Neuron (in vitro differentiated cells): ENCODE data around the gene PSMD9.
"Not testable (repeated sequence)": the region's sequence is repeated elsewhere in the genome, so short reads cannot be mapped to it uniquely, and the experiment has no call there.

ENCODE experiments used
- H2AFZ ChIP-seq: one replicate; pipeline ENCODE4 v1.6.1; 2013; ENCODE audit warnings: low read depth, mild to moderate bottlenecking, inconsistent platforms, low read length, moderate library complexity
- H3K27me3 ChIP-seq: one replicate; pipeline ENCODE4 v1.6.1; 2013; ENCODE audit warnings: low read length; ENCODE audit not compliant: insufficient read depth
- H3K36me3 ChIP-seq: one replicate; pipeline ENCODE4 v1.6.1; 2013; ENCODE audit warnings: low read length; ENCODE audit not compliant: insufficient read depth
- H3K4me1 ChIP-seq: one replicate; pipeline ENCODE4 v1.6.1; 2013; ENCODE audit warnings: low read length; ENCODE audit not compliant: insufficient read depth
- H3K4me3 ChIP-seq: 2 replicates; pipeline ENCODE4 v1.5.1; 2013; ENCODE audit warnings: mild to moderate bottlenecking, low read length, moderate library complexity
- H3K9me3 ChIP-seq: one replicate; pipeline ENCODE4 v1.6.1; 2013; ENCODE audit warnings: low read length

Gene PSMD9

DNA sequence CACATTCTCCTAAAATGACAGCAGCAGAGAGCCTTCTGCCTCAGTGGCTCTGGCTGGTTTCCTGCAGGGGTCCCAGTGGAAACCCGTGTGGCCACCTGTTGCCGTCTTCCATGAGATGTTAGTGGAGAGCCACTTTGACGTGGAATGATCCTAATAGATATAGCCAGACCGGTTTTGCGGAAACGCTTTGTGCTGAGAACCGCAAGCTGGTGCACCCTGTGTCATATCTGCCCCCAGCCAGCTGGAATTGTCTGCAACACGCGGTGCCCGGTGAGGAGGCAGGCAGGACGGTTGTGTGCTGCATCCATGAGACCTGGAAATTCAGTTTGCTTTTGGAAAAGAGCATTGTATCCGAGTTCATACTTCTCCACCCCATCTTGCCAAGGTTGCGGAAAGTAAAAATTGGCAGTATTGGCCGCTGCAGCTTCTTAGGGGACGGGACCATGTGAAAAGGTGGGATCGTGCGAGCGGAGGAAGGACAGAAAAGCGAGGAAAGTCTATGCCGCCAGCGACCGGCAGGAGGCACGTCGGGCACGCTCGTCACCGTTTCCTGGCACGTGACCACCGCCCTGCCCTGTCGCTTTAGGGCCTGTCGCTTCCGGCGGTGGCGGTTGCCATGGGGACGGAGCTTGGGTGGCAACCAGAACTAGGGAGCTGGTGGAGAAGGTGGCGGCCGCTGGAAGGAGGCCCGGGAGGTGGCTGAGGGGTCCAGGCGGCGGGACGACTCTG is 29.5 kb downstream of the PSMD9 start, which contains the start of gene CFAP251:
TSS of gene CFAP251 (plus strand) at position 643 of the 729 bp plus-strand sequence. CDS start 2,714 bp downstream, outside the sequence.
- H2AFZ ChIP-seq, result no peak within 1 kb of the TSS
- H3K4me3 ChIP-seq, result no peak within 1 kb of the TSS
- H3K36me3 ChIP-seq, result peaks cover 29% of the 10 kb centered on the region
- no peaks in the 10 kb centered on the region for H3K27me3 ChIP-seq
- no peaks in the 10 kb centered on the region for H3K9me3 ChIP-seq
- H3K4me1 ChIP-seq, result peaks cover 13% of the 10 kb centered on the region

DNA sequence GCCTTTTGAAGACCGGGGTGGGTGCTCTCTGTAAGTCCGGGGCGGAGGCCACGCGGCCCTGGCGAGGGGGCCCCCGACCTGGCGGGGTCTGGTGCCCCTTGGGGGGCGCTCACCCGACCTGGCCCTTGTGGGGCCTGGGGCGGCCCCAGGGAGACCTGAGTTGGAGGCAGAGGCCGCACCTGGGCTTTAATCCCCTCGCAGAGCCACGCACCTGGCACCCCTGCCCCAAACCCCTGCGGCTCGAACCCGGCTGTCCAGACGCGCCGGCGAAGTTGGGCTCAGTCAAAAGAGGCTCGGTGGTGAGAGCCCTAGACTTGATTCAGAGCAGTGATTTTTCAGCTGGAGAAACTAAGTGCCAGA is 30.1 kb downstream of the PSMD9 start:
- H3K4me1 ChIP-seq, result peaks cover 13% of the 10 kb centered on the region
- peaks cover 29% of the 10 kb centered on the region for H3K36me3 ChIP-seq
- H3K27me3 ChIP-seq, result no peaks in the 10 kb centered on the region
- H3K9me3 ChIP-seq, result no peaks in the 10 kb centered on the region
- no peak overlapping the region for H2AFZ ChIP-seq
- H3K4me3 ChIP-seq, result no peak overlapping the region

DNA sequence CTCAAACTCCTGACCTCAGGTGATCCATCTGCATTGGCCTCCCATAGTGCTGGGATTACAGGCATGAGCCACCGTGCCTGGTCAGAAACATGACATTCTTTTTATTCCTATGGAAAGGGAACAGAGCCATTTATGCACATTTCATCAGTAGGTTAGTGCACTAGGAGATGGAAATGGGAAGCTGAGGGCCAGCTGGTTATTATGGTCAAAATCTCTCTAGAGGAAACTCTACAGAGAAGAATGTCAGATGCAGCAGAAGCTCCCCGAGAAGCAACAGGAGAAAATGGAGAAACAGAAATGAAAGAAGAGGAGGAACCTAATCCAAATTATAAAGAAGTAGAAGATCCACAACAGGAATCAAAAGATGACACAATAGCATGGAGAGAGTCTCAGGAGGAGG is 32.5 kb downstream of the PSMD9 start:
- no peak overlapping the region for H3K4me3 ChIP-seq
- H3K36me3 ChIP-seq, result peaks cover 26% of the 10 kb centered on the region
- no peak overlapping the region for H2AFZ ChIP-seq
- H3K9me3 ChIP-seq, result no peaks in the 10 kb centered on the region
- no peaks in the 10 kb centered on the region for H3K27me3 ChIP-seq
- H3K4me1 ChIP-seq, result peaks cover 13% of the 10 kb centered on the region

DNA sequence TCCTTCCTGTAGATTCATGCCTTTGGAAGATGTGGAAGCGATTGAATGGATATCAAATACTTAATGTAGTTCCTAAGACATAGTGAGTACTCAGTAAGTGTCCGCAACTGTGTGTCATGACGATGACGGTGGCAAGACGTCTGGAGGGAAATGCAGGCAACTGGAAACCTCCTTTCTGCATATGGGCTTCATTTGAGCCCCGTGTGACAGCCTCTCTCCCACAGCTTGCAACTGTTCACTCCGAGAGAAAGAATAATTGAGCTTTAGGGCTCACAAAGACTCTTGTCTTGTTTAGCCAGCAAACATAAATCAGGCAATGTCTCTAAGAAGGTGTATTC is 36.7 kb downstream of the PSMD9 start:
- Histone ChIP-seq H3K27me3 (no peaks in the 10 kb centered on the region), H3K36me3 (no peaks in the 10 kb centered on the region), H3K4me1 (peaks cover 10% of the 10 kb centered on the region), H2AFZ (no peak overlapping the region), H3K4me3 (no peak overlapping the region), H3K9me3 (no peaks in the 10 kb centered on the region)

DNA sequence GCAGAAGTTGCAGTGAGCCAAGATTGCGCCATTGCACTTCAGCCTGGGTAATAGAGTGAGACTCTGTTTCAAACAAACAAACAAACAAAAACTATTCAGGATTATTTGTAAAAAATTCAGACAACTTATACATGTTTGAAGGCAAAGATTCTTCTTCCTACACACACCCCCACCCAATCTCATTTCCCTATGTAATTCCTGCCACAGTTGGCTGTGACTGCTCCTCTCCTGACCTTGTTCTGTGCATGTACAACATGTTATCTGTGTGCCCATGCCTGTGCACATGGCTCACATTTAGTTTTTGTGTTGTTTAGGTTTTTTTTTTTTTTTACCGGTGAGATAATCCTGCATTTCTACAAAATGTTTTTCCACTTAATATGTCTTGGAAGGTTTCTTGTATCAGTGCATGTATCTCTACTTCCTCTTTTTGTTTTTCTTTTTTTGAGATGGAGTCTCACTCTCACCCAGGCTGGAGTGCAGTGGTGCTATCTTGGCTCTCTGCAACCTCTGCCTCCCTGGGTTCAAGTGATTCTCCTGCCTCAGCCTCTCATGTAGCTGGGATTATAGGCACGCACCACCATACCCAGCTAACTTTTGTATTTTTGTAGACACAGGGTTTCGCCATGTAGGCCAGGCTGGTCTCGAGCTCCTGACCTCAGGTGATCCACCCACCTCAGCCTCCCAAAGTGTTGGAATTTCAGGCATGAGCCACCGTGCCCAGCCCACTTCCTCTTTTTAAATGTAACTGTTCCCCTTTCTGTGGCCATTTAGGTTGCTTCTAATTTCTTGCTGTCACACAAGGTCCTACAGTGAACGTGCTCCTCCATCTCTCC is 38.5 kb downstream of the PSMD9 start:
- Histone ChIP-seq H3K9me3 (no peaks in the 10 kb centered on the region), H3K27me3 (no peaks in the 10 kb centered on the region), H3K4me1 (peaks cover 10% of the 10 kb centered on the region), H3K4me3 (no peak overlapping the region), H2AFZ (no peak overlapping the region), H3K36me3 (no peaks in the 10 kb centered on the region)

DNA sequence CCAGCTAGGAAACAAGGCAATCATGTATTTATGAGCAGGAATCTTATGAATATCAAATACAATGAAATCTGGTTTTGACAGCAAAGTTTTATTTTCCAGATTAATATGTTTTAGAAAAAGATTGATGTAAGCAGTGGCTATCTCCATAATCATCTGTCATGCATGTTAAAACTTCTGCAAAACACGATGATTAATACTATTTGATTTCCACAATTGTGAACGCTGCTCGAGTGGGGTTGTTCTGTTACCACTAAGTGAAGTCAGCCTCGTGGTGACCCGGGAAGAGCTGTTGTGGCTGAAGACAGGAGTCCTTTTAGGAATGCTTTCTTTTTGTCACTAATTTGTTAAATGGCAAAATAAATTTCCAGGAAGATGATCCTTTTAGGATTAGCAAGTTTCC is 39.2 kb downstream of the PSMD9 start:
- Histone ChIP-seq H3K36me3 (no peaks in the 10 kb centered on the region), H3K27me3 (no peaks in the 10 kb centered on the region), H3K9me3 (no peaks in the 10 kb centered on the region), H3K4me3 (no peak overlapping the region), H2AFZ (no peak overlapping the region), H3K4me1 (peaks cover 10% of the 10 kb centered on the region)

DNA sequence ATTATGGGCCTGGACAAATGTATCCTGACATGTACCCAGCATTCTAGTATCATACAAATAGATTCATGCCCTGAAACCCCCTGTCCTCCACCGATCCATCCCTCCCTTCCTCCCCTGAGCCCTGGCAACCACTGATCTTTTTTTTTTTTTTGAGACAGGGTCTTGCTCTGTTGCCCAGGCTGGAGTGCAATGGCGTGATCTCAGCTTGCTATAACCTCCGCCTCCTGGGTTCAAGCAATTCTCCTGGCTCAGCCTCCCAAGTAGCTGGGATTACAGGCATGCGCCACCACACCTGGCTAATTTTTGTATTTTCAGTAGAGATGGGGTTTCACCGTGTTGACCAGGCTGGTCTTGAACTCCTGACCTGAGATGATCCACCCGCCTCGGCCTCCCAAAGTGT is 41.0 kb downstream of the PSMD9 start:
- not testable (repeated sequence) for H3K27me3 ChIP-seq, H2AFZ ChIP-seq, H3K4me1 ChIP-seq, H3K36me3 ChIP-seq, H3K9me3 ChIP-seq, H3K4me3 ChIP-seq

DNA sequence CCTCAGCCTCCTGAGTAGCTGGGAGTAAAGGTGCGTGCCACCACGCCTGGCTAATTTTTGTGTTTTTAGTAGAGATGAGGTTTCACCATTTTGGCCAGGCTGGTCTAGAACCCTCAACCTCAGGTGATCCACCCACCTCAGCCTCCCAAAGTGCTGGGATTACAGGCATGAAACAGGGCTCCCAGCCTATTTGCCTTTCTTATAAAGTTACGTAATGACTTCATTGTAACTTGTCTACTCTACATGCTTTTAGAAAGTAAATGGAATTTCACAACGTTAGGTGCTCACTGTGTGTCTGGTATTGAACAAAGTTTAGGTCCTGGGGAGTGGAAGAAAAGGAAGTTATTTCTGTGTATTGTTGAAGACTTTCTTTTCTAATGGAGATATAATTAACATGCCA is 42.3 kb downstream of the PSMD9 start:
- H3K9me3 ChIP-seq, result no peaks in the 10 kb centered on the region
- no peak overlapping the region for H3K4me3 ChIP-seq
- H3K36me3 ChIP-seq, result no peaks in the 10 kb centered on the region
- H2AFZ ChIP-seq, result no peak overlapping the region
- no peaks in the 10 kb centered on the region for H3K4me1 ChIP-seq
- no peaks in the 10 kb centered on the region for H3K27me3 ChIP-seq

DNA sequence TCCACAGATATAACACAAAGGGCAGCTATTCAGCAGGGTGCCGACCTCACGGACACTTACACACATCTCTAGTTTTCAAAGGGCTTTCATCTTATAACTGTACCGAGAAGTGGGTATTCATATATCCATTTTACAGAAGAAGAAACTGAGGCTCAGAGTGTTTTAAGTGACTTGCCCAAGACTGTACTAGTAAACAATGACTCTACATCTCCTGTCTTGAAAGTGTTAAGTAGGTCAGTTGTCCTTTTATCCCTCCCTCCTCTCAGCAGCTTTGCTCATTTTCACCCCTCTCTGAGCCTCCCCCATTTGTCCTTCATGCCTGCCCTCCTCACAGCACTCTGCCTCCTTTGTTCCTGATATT is 43.6 kb downstream of the PSMD9 start:
- Histone ChIP-seq H3K4me1 (no peaks in the 10 kb centered on the region), H3K4me3 (no peak overlapping the region), H3K36me3 (no peaks in the 10 kb centered on the region), H2AFZ (no peak overlapping the region), H3K27me3 (no peaks in the 10 kb centered on the region), H3K9me3 (peaks cover 1% of the 10 kb centered on the region)

DNA sequence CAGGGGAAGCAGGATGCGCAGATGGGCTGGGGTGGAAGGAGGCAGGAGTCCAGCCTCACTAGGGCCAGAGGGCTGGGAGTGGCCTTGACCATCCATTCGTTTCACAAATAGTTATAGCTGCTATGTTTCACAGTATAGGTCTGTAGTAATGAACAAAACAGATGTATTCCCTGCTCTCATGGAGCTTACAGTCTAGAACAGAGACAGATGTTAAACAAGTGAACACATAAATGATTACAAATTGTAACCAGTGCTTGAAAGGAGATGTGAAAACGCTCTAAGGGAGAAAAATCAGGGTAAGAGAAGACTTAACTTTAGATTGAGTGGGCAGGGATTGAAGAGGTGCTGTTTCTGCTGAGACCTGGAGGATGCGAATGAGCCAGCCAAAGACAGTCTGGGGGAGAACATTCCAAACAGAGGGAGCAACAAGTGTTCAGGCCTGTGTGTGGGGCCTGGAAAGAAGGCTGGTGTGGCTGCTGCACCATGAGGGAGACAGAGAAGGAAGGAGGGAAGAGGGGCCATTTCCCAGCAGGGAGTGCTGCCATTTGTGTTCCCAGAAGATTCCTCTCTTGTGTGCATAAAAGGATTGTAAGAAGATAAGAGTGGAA is 44.4 kb downstream of the PSMD9 start:
- H3K36me3 ChIP-seq, result no peaks in the 10 kb centered on the region

DNA sequence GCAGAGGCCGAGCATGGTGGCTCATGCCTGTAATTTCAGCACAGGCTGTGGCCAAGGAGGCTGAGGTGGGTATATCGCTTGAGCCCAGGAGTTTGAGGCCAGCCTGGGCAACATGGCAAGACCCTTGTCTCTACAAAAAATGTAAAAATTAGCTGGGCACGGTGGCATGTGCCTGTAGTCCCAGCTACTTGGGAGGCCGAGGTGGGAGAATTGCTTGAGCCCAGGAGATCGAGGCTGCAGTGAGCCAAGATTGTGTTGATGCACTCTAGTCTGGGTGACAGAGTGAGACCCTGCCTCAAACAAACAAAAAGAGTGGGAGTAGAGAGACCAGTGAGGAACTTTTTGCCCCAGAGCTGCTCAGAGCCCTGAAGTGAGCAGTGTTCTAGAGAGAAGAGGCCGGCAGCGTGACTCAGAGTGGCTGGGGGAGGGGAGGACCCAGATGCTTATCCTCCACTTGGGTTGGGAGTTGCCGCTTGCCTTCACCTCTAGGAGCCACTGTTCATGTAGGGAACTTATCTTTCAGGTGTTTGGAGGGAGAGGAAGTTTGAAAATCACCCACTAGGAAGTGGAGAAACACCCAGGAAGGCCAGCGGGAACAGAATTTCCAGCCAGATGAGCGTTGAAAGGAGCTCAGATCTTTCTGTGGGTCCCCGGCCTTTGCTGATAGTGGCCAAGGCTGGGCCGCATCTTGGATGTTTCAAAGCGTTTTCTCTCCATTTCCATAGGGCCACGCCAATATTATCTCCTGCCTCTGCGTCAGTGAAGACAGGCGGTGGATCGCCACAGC is 45.1 kb downstream of the PSMD9 start:
- H3K27me3 ChIP-seq, result no peaks in the 10 kb centered on the region

More for the DNA sequence above, 44.4 kb downstream of the PSMD9 start:
- Histone ChIP-seq H3K4me1 (no peaks in the 10 kb centered on the region), H3K4me3 (no peak overlapping the region), H2AFZ (no peak overlapping the region), H3K9me3 (peaks cover 7% of the 10 kb centered on the region), H3K27me3 (no peaks in the 10 kb centered on the region)

DNA sequence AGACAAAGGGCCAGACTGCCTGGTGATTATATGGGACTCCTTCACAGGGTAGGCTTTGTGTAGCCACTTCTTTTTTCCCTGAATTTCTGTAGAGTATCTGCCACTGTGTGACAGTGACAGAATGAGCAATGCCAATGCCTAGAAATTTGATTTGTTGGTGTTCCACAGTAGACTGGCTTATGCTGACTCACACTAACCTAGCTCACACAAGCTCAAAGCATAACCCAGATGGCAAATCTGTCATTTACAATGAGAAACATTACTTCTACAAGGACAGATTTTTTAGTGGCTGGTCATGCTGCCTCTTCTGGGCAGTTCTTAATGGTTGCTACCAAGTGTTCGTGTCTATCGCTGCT is 45.7 kb downstream of the PSMD9 start:
- peaks cover 7% of the 10 kb centered on the region for H3K9me3 ChIP-seq
- H3K4me3 ChIP-seq, result no peak overlapping the region
- no peaks in the 10 kb centered on the region for H3K36me3 ChIP-seq
- H2AFZ ChIP-seq, result no peak overlapping the region
- no peaks in the 10 kb centered on the region for H3K27me3 ChIP-seq
- no peaks in the 10 kb centered on the region for H3K4me1 ChIP-seq

More for the DNA sequence above, 45.1 kb downstream of the PSMD9 start:
- Histone ChIP-seq H2AFZ (no peak overlapping the region), H3K36me3 (no peaks in the 10 kb centered on the region), H3K4me3 (no peak overlapping the region), H3K9me3 (peaks cover 7% of the 10 kb centered on the region), H3K4me1 (no peaks in the 10 kb centered on the region)

DNA sequence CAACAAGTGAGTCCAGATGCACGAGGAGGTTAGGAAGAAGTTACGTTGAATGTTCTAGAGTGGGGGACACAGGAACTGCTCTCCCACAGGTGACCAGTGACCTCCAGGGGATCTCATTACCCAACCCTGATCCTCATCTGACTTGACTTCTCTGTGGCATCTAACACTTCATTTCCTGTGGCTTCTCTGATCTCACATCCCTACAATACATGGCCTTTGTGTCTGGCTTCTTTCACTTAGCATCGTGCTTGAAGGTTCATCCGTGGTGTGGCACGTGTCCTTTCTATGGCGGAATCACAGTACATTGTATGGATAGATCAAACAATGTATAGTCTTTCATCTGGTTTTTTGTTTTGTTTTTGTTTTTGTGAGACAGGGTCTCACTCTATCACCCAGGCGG is 49.1 kb downstream of the PSMD9 start:
- H3K4me3 ChIP-seq, result no peak overlapping the region

More for the DNA sequence above, 49.1 kb downstream of the PSMD9 start:
- no peaks in the 10 kb centered on the region for H3K27me3 ChIP-seq
- no peak overlapping the region for H2AFZ ChIP-seq
- peaks cover 7% of the 10 kb centered on the region for H3K9me3 ChIP-seq
- no peaks in the 10 kb centered on the region for H3K4me1 ChIP-seq
- no peaks in the 10 kb centered on the region for H3K36me3 ChIP-seq
